GM18907 (cell line): ENCODE data around the gene SLC6A17.

Experiments used
- ATAC-seq: cut with Tn5 transposase; IDR thresholded peaks from one replicate; pipeline ENCODE4 v1.9.1; 2021; ENCODE audit warnings: mild to moderate bottlenecking, moderate library complexity; ENCODE audit not compliant: unreplicated experiment

Gene SLC6A17

DNA sequence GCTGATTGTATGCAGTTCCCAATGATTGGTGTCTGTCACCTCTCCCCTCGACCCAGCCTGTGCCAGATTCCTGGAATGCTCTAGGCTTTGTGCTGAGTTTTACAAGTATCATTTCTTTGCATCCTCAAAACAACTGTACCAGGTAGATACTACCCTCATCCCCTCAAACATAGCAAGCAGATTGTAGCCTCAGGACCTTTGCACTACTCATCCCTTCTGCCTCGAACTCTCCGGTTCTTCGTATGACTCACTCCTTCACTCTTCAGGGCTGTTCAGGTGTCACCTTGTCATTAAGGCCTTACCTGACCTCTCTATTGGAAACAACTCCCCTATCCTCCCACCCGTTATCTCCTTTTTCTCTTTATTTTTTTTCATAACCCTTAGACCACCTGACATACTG lies 67.8 kb downstream of the SLC6A17 start:
- ATAC-seq: no peak

GRCh38 chr1:110218739-110219138 lies 68.4 kb downstream of the SLC6A17 start:
- ATAC-seq: no peak

- no peak for ATAC-seq
These were observed 70.0 kb downstream of the SLC6A17 start for GRCh38 chr1:110220324-110220723.

- no peak for ATAC-seq
These were observed 70.8 kb downstream of the SLC6A17 start for GRCh38 chr1:110221119-110221518.

- no peak for ATAC-seq
These were observed 72.8 kb downstream of the SLC6A17 start for GRCh38 chr1:110223127-110223526.

DNA sequence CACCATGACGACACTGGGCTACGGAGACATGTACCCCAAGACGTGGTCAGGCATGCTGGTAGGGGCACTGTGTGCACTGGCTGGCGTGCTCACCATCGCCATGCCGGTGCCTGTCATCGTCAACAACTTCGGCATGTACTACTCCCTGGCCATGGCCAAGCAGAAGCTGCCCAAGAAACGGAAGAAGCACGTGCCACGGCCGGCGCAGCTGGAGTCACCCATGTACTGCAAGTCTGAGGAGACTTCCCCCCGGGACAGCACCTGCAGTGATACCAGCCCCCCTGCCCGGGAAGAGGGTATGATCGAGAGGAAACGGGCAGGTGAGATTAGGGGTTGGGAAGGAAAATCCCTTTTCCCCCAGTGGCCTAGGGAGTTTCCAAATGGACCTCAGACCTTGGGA lies 73.3 kb downstream of the SLC6A17 start:
- no peak for ATAC-seq

DNA sequence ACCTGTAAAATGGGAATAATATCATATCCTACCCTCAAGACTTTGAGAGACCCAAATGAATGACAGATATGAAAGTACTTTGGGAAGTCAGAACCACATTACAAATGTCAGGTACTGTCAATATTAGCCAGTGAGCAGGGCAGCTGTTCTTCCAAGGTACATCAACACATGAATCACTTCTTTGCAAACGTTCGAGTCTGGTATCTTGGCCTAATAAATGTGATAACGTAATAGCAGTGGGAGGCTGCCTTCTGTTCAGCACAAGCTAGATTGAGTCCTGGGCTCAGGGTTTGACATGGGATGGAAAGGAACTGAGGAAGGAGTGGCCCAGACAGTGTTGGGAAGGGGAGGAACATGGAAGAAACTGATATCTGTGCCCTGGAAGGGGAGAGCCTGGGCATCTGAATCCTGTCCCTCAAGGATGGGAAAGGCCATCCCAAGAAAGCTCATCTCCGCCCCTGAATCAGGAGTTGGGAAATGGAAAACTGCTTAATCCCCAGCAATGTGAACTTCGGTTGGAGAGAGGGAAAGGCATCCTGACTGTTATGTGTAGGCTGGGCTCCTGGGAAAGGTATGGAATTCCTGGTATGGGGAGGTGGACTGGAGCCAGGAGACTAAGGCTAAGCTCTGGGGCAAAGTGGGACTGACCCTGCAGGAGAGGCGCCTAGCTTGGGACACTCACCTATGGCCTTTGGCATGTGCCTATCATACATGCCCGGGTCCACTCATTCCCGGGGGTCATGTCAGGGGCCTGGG lies 74.1 kb downstream of the SLC6A17 start:
- ATAC-seq: no peak

DNA sequence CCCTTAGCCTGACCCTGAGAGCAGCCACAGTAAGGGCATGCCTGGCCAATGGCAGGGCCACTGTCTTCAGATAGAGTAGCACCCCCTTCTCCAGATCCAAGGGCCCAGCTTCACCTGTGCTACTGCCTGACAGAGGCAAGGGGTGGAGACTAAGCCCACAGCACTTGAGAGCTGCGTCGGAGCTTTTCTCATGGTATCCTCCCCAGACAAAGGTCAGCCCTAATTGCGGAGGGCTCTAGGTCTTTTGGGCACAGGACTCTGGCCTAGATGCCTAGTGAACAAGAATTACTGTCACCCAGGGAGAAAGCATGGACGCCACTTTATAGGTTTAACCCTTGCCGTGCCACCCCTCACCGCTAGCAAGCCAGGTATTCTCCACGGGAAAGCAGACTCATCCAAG lies 74.9 kb downstream of the SLC6A17 start:
- ATAC-seq: no peak

GRCh38 chr1:110225756-110226404 lies 75.6 kb downstream of the SLC6A17 start:
- no peak for ATAC-seq

DNA sequence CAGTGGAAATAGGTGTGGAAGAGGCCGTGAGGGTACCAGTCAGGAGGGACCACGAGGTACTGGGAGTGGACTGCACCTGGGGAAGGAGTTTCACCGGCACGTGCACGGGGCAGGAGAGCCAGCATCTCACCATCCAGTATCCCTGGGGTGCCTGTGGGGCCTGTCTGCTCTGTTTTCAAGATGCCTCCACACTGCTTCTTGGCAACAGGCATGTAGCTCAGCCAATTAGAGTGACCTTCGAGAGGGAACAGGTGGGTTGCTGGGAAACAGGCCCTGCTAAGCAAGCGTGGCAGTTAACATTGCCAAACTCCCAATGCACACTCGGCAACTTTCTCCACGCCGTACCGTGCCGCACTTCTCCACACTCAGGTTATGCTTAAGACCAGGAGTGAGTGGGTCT lies 77.5 kb downstream of the SLC6A17 start:
- ATAC-seq: no peak

- no peak for ATAC-seq
These were observed 78.1 kb downstream of the SLC6A17 start for GRCh38 chr1:110228381-110228780.

DNA sequence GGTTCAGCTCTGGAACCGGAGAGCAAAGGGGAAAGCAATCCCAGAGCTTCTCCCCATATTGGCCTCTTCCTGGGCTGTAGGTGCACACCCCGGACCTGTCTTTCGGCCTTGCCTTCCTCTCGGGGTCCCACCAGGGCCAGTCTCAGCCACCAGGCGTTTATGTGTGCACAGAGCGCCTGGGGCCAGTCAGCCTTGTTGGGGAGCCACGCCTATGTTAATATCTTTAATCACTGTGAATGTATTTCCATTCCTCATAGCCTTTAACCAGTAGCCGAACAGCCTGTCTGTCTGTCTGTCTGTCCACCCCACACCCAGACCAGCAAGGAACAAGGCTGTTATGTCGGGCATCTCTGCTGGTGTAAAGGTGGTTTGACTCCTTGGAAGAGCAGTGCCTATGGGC lies 78.6 kb downstream of the SLC6A17 start:
- no peak for ATAC-seq

DNA sequence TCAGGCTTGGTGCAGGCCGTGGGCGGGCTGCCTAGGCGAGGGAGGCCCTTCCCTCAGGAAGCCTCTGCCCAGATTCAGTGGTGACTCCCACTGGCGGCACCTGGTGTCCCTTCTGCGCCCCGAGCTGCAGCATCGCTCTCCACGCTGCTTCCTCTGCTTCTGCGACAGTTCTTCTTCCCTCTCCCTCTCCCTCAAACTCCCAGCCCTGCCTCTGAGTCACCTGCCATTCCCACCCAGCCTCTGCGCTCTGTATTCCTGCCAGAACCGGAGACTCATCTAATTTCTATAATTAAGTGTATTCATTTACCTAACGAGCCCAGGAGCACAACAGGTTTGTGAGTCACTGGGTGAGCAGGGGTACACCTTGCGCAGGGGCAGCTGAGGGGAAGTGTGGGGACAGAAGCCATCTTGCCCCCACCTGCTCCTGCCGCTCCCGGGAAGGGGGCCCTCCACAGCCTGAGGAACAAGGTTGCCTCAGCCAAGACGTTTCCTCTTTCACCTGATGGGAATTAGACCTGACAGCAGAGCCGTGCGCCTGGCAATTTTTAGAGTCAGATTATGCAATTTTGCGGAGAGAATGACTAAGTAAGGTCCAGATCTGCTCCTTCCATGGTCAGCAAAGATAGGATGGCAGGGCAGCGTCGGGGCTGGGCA lies 79.2 kb downstream of the SLC6A17 start:
- ATAC-seq: no peak

DNA sequence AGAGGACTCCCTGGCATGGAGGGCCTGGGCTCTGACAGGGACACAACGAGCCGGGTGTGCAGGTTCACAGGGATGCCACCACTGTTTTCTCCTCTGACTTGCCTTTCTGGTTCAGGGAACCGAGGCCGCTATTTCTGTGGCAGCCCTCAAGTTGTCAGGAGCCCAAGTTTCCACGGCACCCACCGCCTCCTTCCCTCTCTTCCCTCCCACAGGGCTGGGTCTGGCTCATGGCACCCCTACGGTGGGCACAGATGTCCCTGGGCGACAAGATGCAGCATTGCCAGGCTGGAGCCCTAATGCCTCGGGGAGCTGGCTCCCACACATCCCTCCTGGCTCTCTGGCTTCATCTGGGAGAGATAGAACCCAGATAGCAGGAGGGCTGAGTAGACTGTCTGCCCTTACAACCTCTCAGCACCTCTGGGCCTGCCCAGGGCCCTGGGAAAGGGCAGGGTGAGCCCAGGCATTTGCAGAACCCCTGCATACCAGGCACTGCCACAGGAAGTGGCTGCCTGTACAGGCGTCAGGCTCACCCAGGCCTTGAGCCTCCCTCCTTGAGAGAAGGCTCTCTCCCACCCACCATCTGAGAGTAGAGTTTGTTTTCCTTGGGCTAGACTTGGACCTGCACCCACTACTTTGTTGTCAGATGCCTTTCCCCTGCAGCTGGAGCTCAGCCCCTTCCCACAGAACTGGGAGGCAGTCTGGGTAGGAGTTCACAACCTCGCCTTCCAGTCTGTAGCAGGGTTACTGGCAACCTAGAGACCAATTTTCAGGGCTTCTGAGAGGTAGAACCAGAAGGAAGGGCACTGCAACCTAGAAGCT lies 80.3 kb downstream of the SLC6A17 start:
- ATAC-seq: no peak

- ATAC-seq: no peak
These were observed 83.6 kb downstream of the SLC6A17 start for GRCh38 chr1:110233861-110234260.

GRCh38 chr1:110234691-110235090 lies 84.4 kb downstream of the SLC6A17 start:
- no peak for ATAC-seq

DNA sequence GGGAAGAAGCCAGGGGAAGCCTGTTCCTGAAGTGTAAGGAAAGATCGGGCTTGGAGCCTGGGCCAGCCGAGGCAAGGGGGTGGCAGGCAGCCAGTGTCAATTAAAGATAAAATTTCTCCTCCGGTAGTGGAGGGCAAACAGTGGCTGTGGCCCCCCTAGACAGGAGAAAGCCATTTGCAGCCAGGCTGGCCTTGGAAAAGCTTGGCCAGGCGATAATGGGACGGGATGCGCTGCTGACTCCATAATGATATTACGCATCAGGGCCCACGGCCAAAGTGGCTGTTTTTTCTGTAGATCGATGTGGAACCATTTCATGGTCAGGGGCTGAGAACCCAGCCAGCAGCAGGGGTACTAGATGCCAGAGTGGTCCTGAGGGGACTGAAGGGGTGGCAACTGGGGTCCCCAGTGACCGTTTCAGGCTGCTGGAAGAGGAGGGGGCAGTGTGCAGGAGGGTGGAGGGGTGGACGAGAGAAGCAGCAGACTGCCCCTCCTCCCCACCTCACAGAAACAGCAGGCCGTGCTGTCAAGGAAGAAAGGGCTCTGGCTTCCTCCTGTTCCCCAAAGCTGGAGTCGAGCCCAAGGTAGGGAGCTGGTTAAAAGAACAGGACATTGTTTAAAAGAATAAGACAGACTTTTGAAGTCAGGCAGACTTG lies 85.0 kb downstream of the SLC6A17 start:
- ATAC-seq: no peak

DNA sequence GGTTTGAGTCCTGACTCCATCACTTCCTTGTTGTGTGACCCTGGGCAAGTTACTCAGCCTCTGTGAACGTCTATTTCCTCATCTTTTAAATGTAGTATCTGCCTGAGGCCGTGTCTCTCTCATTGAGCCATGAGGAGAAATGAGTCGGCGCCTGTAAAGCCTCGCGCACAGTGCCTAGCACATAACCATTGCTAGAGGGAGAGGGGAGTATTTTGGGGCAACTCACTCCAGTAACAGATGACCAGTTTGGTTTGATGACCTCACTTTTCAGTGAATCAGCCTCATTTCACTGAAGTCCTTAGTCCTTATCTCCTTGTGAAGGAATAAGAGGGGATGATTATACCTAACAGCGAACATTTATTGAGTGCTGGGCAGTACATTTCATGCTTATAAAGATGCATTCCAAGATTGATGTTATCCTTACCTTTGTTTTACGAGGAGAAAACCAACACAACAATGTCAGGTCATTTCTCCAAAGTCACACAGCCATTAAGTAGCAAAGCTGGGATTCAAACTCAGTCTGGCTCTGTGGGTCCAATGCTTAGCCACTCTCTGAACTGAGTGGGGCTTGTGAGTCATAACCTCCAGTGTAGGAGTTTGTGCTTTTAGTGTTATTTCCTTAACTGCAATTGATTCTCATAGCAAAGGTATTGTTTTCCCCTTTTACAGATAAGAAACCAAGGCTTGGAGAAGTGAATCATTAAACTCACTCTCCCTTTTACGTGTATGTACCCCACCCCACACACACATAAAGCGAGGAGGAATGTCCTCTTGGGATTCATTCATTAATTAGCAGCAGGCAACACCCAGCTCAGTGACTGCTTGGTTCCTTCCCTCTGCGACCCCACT lies 85.8 kb downstream of the SLC6A17 start:
- no peak for ATAC-seq

- ATAC-seq: no peak
These were observed 87.3 kb downstream of the SLC6A17 start for GRCh38 chr1:110237386-110238152.
